Common myeloid progenitor, CD34-positive (primary cell): ENCODE data around the gene KLHL21.

Experiments used
- CTCF ChIA-PET: fragments of 350-600 bp; sonication (Branson Sonifier 250); formaldehyde crosslinking; loops from one replicate; lab custom pipeline; 2021; ENCODE audit warnings: antibody characterized with exemption; lab: Charles Lee
- POLR2A ChIA-PET: fragments of 350-600 bp; sonication (Branson Sonifier 250); formaldehyde crosslinking; loops from one replicate; lab custom pipeline; 2021; ENCODE audit warnings: antibody characterized with exemption; lab: Charles Lee
- DNase-seq, 3 donors: peaks; one replicate each; pipeline versions ENCODE4 v3.0.0 to v3.0.0-alpha.2; 2013
- H3K27ac ChIP-seq, 2 experiments: 1 replicate in 1 of 2; 2 replicates in 1 of 2; pipeline ENCODE4 v1.7.0; 2013; ENCODE audit warnings: inconsistent platforms in 2 of 2, low read length in 2 of 2, mild to moderate bottlenecking in 2 of 2, low read depth in 1 of 2, moderate library complexity in 1 of 2; ENCODE audit not compliant: severe bottlenecking in 2 of 2, insufficient read depth in 1 of 2, poor library complexity in 1 of 2
- H3K27me3 ChIP-seq, 5 experiments: replicated peaks in 2 of 5; 1 replicate in 3 of 5; 2 replicates in 2 of 5; pipeline versions ENCODE4 v1.6.1 to v1.7.0; 2013; ENCODE audit warnings: low read length in 4 of 5, mild to moderate bottlenecking in 2 of 5, moderate library complexity in 2 of 5, inconsistent platforms in 1 of 5; ENCODE audit not compliant: insufficient read depth in 5 of 5, control insufficient read depth in 4 of 5
- H3K36me3 ChIP-seq, 4 experiments: 1 replicate in 2 of 4; 2 replicates in 2 of 4; pipeline versions ENCODE4 v1.6.1 to v1.7.0; 2013; ENCODE audit warnings: low read length in 3 of 4, control low read depth in 1 of 4, mild to moderate bottlenecking in 1 of 4; ENCODE audit not compliant: control insufficient read depth in 4 of 4, insufficient read depth in 4 of 4
- H3K4me1 ChIP-seq, 4 experiments: 1 replicate in 3 of 4; 2 replicates in 1 of 4; pipeline versions ENCODE4 v1.6.1 to v1.7.1; 2013; ENCODE audit warnings: low read length in 3 of 4, mild to moderate bottlenecking in 3 of 4, control low read depth in 1 of 4, inconsistent platforms in 1 of 4, moderate library complexity in 1 of 4; ENCODE audit not compliant: control insufficient read depth in 4 of 4, insufficient read depth in 4 of 4; ENCODE audit errors: control extremely low read depth in 1 of 4
- H3K4me3 ChIP-seq, 7 experiments: 1 replicate in 4 of 7; 2 replicates in 3 of 7; pipeline versions ENCODE4 v1.5.1 to v1.7.0; 2013; ENCODE audit warnings: mild to moderate bottlenecking in 7 of 7, low read length in 6 of 7, moderate library complexity in 6 of 7, inconsistent platforms in 2 of 7, low read depth in 2 of 7, control low read depth in 1 of 7; ENCODE audit not compliant: insufficient read depth in 4 of 7, control insufficient read depth in 1 of 7; ENCODE audit errors: extremely low read depth in 1 of 7
- H3K9me3 ChIP-seq, 5 experiments: 1 replicate in 4 of 5; 2 replicates in 1 of 5; pipeline versions ENCODE4 v1.6.1 to v1.7.1; 2013; ENCODE audit warnings: low read length in 4 of 5, mild to moderate bottlenecking in 2 of 5, inconsistent platforms in 1 of 5, low read depth in 1 of 5, moderate library complexity in 1 of 5; ENCODE audit not compliant: control insufficient read depth in 4 of 5, insufficient read depth in 2 of 5; ENCODE audit errors: control extremely low read depth in 1 of 5
- WGBS: methylation state at CpG from one replicate; pipeline ENCODE4 v1.1.5; 2013; ENCODE audit not compliant: insufficient coverage; 5-methylcytosine and 5-hydroxymethylcytosine counted together

The KLHL21 gene

GRCh38 chr1:6632588-6633514 is 30.2 kb upstream of the KLHL21 start:
- H3K36me3 ChIP-seq: peaks cover 6 to 83% (median 66%) of the 10 kb centered on the region in 4 experiments

GRCh38 chr1:6631058-6631457 is 28.4 kb upstream of the KLHL21 start:
- no peak overlapping the region for H3K4me3 ChIP-seq
- no peaks in the 10 kb centered on the region for H3K9me3 ChIP-seq
- H3K27ac ChIP-seq: no peak overlapping the region
- POLR2A ChIA-PET: no interaction called here
- WGBS: 100% methylated on average over 1 of the region's 8 CpGs
- CTCF ChIA-PET: interaction anchor here (1.6 to 3.3 kb wide), 2 partner anchors 40 to 77 kb away, joined by 4 to 21 read pairs; partner anchors contain the start of genes NOL9 and TAS1R1
- no peaks in the 10 kb centered on the region for H3K27me3 ChIP-seq
- H3K4me1 ChIP-seq: peaks cover 0 to 3% (median 3%) of the 10 kb centered on the region in 4 experiments
- H3K36me3 ChIP-seq: peaks cover 4 to 75% (median 54%) of the 10 kb centered on the region in 4 experiments
- DNase-seq: no peak

More at GRCh38 chr1:6632588-6633514, 30.2 kb upstream of the KLHL21 start:
- no peak overlapping the region for H3K4me3 ChIP-seq
- no peaks in the 10 kb centered on the region for H3K27me3 ChIP-seq
- ChIA-PET CTCF (interaction anchor here (0.6 to 3.8 kb wide), 11 partner anchors 9 to 118 kb away, joined by 3 to 21 read pairs (median 4); partner anchors contain the start of genes NOL9 and TAS1R1), POLR2A (interaction anchor here (0.5 kb wide), 1 partner anchor 8 kb away, joined by 3 read pairs; no protein-coding TSS in a partner anchor)
- DNase-seq: no peak
- no peaks in the 10 kb centered on the region for H3K4me1 ChIP-seq
- no peaks in the 10 kb centered on the region for H3K9me3 ChIP-seq
- no peak overlapping the region for H3K27ac ChIP-seq
- WGBS: 99% methylated on average over 26 of the region's 30 CpGs

DNA sequence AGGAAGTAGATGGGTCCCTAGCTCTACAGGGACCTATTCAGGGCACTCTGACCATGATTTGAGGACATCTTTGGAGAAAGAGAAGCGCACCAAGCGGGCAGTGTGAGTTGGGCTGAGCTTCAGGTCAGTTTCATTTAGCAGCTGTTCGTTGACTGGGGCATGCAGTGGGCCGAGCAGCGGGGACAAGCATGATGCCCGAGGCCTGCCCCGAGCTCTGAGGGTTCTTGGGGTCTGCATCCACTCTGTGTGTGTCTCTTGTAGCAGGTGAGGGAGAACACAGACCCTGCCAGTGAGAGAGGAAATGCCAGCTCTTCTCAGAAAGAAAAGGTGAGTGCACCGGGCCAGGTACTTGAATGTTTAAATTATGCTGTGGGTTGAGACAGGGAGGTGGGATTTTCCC is 27.4 kb upstream of the KLHL21 start:
- WGBS: 96% methylated on average over 7 of the region's 8 CpGs
- Histone ChIP-seq H3K27ac (no peak overlapping the region), H3K4me3 (no peak overlapping the region), H3K36me3 (peaks cover 4 to 65% (median 46%) of the 10 kb centered on the region in 4 experiments), H3K27me3 (no peaks in the 10 kb centered on the region), H3K4me1 (peaks cover 0 to 9% (median 7%) of the 10 kb centered on the region in 4 experiments), H3K9me3 (no peaks in the 10 kb centered on the region)
- CTCF ChIA-PET: interaction anchor here (0.6 kb wide), 1 partner anchor 140 kb away, joined by 3 read pairs; no protein-coding TSS in a partner anchor
- no peak for DNase-seq
- POLR2A ChIA-PET: no interaction called here

- CTCF ChIA-PET: no interaction called here
Observed at GRCh38 chr1:6628971-6629479, 26.4 kb upstream of the KLHL21 start.

DNA sequence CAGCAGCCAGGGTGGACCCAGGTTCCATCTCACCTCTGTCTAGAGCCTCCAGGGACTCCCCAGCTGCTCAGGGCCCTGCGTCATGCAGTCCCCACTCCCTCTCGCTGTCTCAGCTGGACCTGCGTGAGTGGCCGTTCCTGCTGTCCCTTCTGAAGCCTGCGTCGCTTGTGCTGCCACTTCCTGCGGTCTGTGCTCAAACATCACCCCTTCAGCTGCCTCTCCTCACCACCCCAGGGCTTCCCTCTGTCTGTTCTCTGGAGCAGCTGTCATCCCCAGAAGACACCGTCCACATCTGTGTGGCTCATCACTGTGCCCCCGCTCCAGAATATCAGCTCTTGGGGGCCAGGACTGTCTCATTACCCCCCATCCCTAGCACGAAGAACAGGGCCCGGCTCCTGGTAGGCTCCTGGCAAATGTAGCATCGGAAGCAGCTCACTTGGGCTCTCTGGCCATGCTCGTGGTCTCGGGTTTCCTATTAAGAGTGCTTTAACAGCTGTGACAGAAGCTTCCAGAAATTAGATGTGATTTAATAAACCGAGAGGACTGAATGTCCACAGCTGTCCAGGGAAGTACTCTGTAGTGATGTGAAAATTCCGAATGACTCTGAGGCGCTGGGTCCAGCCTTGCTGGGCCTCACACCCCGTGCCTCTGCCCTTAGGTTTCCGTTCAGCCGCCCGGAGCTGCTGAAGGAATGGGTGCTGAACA is 25.3 kb upstream of the KLHL21 start:
- Histone ChIP-seq H3K9me3 (no peaks in the 10 kb centered on the region), H3K36me3 (peaks cover 2 to 50% (median 33%) of the 10 kb centered on the region in 4 experiments), H3K27ac (no peak overlapping the region), H3K4me3 (no peak overlapping the region), H3K27me3 (no peaks in the 10 kb centered on the region), H3K4me1 (peaks cover 0 to 14% (median 12%) of the 10 kb centered on the region in 4 experiments)
- CTCF ChIA-PET: interaction anchor here (0.8 to 1.5 kb wide), 6 partner anchors 9 to 127 kb away, joined by 3 to 9 read pairs (median 3); partner anchors contain the start of gene ZBTB48
- 96% methylated on average over 21 of the region's 21 CpGs for WGBS
- DNase-seq: no peak
- POLR2A ChIA-PET: no interaction called here

More at GRCh38 chr1:6628971-6629479, 26.4 kb upstream of the KLHL21 start:
- POLR2A ChIA-PET: no interaction called here
- no peak for DNase-seq
- Histone ChIP-seq H3K27me3 (no peaks in the 10 kb centered on the region), H3K9me3 (no peaks in the 10 kb centered on the region), H3K27ac (no peak overlapping the region), H3K36me3 (peaks cover 4 to 56% (median 39%) of the 10 kb centered on the region in 4 experiments), H3K4me3 (no peak overlapping the region), H3K4me1 (peaks cover 0 to 14% (median 12%) of the 10 kb centered on the region in 4 experiments)
- WGBS: 91% methylated on average over 8 of the region's 12 CpGs

GRCh38 chr1:6627031-6627430 is 24.4 kb upstream of the KLHL21 start:
- Histone ChIP-seq H3K36me3 (peaks cover 2 to 49% (median 31%) of the 10 kb centered on the region in 4 experiments), H3K4me1 (peaks cover 0 to 14% (median 12%) of the 10 kb centered on the region in 4 experiments), H3K27ac (no peak overlapping the region), H3K4me3 (no peak overlapping the region), H3K9me3 (no peaks in the 10 kb centered on the region), H3K27me3 (no peaks in the 10 kb centered on the region)
- WGBS: over 99% methylated on average over 8 of the region's 9 CpGs
- ChIA-PET CTCF (interaction anchor here (0.8 to 1.3 kb wide), 3 partner anchors 11 to 25 kb away, joined by 3 to 4 read pairs (median 3); no protein-coding TSS in a partner anchor), POLR2A (no interaction called here)
- DNase-seq: no peak
